Activated CD4-positive, CD25-positive, alpha-beta regulatory T cell treated with anti-CD3 and anti-CD28 coated beads, Interleukin-2, amount 50 U/mL, for 16 hours (primary cell): ENCODE results near the gene CACNG8.
A peak's percentile ranks its signal among the peaks of the same experiment; 100 is the strongest.

ENCODE experiments used
- DNase-seq: peaks from one replicate; pipeline ENCODE4 v3.0.0-alpha.2; 2020; ENCODE audit warnings: low read depth, low spot score

CACNG8 gene

DNA sequence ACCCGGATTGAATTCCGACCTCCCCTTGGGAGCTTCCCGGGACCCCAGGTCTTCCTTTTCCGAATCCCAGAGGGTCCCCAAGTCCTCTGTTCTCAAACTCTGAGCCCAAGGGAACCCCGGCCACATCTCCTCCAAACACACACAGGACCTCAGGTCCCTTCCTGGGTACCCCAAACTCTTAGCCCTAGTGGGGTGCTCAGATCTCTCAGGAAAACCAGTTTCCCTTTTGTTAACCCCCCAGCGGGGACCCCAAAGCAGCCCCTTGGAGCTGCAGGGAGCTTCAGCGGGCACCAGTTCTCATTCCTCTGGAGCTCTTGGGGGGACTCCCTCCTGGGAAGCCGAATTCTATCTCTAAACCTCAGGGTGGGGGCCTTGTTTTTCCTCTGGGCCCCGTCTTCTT lies 29.5 kb downstream of the CACNG8 start:
- DNase-seq, result no peak

DNA sequence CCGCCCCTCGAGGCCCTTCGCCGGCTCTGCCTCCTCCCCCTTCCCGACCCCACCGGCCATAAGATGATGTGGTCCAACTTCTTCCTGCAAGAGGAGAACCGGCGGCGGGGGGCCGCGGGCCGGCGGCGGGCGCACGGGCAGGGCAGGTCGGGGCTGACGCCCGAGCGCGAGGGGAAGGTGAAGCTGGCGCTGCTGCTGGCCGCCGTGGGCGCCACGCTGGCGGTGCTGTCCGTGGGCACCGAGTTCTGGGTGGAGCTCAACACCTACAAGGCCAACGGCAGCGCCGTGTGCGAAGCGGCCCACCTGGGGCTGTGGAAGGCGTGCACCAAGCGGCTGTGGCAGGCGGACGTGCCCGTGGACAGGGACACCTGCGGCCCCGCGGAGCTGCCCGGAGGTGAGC lies 30.1 kb downstream of the CACNG8 start:
- DNase-seq, result no peak

DNA sequence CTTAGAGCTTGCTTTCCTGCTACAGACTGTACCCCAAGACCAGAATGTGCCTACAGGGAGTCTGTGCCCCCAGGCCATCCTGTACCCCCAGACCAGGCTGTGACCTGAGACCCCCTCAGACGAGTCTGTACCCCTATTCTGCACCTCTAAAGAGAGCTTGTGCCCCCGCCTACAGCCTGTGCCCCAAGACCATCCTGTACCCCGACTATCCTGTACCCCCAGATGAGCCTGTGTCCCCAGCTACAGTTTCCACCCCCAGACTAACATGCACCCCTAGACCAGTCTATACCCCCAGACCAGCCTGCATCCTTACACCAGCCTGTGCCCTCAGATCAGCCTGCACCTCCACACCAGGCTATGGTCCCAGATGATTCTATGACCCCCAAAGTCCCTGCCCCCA lies 30.7 kb downstream of the CACNG8 start:
- no peak for DNase-seq

DNA sequence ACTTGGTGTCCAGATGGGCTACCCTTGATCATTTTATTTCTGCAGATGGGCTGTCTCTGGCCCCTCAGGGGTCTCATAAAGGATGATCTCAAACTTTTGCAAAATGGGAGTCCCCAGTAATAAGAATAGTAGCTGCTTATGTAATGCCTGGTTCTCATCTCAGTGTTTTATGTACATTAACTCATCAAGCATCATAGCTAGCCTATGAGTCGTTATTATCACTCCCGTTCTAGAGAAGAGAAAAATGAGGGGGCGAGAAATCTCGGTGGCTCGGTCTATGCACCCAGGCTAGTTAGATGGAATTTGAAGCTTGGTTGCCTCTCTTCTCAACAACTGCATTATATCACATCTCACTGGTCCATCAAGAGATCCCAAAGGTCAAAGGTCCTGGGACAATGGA lies 32.1 kb downstream of the CACNG8 start:
- no peak for DNase-seq

DNA sequence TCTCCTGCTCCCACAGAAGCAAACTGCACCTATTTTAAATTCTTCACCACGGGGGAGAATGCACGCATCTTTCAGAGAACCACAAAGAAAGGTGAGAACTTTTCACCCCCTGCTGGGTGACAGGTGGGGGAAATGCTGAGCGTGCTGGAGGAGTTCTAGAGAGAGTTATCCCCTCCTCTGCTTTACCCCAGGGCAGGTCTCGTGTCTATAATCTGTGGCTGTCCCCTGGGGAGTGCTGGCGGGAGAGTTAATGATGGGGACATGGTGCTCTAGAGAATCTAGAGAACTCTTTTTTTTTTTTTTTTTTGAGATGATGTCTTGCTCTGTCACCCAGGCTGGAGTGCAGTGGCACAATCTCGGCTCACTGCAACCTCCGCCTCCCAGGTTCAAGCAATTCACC lies 35.5 kb downstream of the CACNG8 start:
- no peak for DNase-seq

DNA sequence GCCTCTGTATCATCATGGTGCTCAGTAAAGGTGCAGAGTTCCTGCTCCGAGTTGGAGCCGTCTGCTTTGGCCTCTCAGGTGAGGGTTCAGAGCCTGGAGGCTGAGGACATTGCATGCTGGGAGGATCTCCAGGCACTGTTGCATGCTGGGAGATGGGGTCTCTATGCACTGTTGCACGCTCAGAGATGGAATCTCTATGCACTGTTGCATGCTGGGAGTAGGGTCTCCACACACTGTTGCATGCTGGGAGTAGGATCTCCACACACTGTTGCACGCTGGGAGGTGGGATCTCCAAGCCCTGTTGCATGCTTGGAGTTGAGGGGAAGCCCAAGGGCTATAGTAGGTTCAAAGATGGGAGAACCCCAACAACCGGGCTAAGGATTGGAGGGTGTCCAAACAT lies 37.0 kb downstream of the CACNG8 start:
- no peak for DNase-seq

DNA sequence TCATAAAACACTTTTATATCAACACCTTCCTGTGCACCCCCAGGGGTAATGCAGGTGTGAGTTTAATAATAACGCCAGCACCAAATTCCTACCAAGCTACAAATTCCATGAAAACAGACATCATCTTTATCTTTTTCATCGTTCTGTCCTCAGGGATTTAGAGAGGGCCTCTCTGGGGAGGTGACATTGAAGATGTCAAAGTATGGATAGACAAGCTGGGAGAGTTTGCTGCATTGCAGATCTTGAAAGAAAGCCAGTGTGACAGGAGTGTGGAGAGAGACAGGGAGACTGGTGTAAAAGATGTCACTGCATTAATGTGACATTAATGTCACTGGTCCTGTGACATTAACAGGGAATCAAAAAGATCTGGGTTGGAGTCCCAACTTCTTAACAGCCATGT lies 38.8 kb downstream of the CACNG8 start:
- no peak for DNase-seq

DNA sequence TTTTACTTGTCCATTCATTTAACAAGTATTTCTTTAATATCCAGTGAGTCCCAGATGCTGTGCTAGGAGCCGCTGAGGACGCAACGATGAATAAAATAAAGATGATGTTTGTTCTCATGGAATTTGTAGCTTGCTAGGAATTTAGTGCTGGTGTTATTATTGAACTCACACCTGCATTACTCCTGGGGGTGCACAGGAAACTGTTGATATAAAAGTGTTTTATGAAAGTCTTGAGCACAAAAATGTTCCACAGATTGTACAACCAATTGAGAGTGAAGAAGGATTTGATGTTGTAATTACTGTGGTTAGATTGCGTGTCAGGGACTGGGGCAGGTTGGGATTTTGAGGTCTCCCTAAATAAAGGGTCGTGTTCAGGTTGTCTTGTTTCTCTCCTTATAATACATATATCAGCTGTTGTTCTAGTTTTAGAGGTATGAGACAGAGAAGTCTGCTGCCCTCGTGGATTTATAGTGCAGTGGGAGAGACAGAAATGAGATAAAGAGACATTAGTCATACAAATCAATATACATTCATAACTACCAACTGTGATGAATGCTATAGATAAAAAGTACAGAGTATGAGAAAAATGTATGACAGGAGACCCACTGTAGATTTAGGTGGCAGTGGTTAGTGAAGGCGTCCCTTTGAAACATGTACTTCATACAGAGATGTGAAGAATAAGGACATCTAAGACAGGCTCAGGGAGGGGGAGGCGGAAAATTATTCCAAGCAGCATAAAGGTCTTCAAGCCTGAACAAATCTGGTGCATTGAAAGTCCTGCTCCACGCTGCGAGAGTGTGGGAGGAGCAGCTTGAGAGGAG lies 40.0 kb downstream of the CACNG8 start:
- no peak for DNase-seq

DNA sequence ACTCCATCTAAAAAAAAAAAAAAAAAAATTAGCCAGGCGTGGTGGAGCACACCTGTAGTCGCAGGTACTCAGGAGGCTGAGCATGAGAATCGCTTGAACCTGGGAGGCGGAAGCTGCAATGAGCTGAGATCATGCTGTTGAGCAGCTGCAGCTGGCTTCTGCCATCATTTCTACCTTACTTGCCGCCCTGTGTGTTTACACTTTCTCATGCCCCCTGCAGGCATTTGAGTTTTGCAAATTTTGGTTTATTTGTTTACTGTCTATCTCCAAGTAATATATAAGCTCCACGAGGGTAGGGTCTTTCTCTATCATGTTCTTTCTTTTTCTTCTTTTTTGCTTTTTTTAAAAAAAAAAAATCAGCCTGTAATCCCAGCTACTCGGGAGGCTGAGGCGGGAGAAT lies 46.7 kb downstream of the CACNG8 start:
- no peak for DNase-seq

DNA sequence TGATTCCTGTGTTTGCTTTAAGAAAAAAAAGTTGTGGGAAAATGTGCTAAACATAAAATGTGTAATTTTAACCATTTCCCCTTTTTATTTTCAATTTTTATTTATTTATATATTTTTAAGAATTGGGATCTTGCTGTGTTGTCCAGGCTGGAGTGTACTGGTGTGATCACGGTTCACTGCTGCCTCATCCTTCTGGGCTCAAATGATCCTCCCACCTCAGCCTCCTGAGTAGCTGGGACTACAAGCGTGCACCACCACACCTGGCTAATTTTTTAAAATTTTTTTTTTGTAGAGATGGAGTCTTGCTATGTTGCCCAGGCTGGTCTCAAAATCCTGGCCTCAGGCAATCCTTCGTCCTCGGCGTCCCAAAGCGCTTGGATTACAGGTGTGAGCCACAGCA lies 47.7 kb downstream of the CACNG8 start:
- no peak for DNase-seq

DNA sequence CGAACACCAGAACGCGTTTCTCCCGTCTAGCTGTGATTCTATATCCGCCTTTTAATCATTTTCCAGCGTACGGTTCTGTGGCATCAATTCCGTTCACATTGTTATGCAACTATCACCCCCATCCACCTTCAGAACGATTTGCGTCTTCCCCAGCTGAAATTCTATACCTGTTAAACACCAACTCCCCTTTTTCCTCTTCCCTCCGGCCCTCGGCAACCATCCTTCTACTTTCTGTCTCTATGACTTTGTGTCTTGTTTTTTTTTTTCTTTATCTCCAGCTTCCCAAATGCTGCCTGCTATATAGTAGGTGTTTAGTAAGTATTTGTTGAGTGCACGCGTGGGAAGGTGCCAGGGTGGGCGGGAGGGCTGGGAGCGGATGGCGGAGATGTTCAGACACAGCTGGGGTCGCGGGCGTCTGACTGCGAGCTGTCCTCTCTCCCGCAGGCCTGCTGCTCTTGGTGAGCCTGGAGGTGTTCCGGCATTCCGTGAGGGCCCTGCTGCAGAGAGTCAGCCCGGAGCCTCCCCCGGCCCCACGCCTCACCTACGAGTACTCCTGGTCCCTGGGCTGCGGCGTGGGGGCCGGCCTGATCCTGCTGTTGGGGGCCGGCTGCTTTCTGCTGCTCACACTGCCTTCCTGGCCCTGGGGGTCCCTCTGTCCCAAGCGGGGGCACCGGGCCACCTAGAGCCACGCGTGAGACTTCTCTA lies 48.9 kb downstream of the CACNG8 start:
- no peak for DNase-seq

DNA sequence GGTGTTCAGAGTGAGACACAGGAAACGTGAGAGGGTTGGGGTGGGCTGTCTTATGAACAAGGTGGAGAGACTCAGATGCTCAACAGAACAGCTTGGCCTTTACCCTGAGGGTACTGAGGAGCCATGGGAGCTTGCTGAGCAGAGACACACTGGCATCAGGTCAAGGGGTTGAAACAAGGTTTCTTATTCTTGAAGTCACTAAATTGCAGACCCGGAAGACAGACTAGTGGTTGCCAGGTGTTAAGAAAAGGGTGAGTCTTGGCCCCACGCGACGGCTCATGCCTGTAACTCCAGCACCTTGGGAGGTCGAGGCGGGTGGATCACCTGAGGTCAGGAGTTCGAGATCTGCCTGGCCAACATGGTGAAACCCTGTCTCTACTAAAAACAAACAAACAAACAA lies 51.1 kb downstream of the CACNG8 start:
- no peak for DNase-seq

DNA sequence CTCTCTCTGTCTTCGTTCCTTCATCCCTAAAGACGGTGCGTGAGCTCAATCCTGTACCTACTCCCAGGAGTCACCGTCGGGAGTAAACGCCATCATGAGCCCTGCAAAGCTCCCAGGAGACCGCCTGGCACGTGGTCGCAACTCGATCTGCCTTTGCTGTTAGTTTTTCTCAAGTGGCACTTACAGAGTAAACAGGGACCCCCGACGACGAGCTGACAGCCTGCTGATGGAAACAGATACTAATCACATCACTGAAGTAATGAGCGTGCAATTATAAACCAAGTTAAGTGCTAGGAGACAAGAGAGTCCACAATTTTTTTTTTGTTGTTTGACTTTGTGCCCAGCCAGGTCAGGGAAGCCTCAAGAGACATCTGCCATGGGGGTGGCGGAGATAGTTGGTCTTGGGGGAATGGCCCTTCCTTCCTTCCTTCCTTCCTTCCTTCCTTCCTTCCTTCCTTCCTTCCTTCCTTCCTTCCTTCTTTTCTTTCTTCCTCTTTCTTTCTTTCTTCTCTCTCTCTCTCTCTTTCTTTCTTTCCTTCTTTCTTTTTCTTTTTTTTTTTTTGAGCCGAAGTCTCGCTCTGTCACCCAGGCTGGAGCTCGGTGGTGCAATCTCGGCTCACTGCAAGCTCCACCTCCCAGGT lies 52.3 kb downstream of the CACNG8 start:
- no peak for DNase-seq

DNA sequence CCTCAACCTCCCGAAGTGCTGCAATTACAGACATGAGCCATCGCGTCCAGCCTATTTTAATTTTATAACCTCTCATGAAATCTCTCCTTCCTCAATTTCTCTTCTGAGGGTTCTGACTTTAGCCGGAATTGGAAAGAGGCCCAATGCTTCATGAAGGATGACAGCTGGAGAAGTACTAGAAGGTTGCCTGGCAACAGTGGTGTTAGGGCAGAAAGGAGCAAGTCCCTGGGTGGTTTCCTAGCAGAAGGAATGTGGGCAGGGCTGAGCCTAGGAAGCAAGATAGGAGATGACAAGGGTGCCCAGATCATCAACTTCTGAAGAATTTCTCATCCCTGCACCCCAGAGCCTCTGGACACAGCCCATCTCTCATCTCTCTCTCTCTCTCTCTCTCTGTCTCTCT lies 54.5 kb downstream of the CACNG8 start:
- no peak for DNase-seq

DNA sequence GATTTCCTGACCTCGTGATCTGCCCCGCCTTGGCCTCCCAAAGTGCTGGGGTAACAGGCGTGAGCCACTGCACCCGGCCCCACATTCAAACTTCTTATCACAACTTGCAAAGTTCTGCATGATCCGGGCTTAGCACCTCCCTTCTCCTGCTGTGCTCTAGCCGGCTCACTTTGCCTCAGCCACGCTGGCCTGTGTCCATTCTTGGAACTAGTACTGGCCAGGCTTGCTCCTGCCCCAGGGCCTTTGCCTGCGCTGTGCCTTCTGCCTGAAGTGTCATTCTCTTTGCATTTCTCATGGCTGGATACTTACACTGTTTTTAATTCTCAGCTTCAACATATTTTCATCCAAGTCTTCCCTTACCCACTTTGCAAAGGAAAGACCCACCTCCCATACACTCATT lies 58.6 kb downstream of the CACNG8 start:
- DNase-seq, result no peak

DNA sequence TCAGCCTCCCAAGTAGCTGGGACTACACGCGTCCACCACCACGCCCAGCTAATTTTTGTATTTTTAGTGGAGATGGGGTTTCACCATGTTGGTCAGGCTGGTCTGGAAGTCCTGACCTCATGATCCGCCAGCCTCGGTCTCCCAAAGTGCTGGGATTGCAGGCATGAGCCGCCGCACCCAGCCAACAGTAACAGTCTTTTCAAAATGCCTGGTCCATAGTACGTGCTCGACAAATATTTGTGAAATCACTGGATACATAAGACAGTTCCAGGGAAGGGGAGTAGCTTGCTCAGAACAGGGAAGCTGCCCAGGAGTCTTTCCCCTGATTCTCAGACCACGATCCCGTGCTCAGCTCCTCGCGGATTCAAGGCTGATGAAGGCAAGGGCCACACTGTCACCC lies 59.2 kb downstream of the CACNG8 start:
- DNase-seq, result no peak

DNA sequence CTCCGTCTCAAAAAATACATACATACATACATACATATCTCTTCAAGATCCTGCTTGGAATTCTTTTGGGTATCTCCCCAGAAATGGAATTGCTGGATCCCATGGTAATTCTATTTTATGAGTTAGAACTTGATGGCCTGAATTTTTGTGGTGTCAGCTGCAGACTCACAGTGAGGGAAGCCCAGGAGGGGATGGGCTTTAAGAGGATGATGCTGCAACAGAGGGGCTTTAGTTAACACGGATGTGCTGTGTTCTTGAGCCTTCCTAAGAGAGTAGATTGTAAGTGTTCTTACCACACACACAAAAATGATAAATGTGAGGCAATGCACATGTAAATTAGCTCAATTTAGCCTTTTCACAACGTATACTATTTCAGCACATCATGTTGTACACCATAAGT lies 60.5 kb downstream of the CACNG8 start:
- no peak for DNase-seq

DNA sequence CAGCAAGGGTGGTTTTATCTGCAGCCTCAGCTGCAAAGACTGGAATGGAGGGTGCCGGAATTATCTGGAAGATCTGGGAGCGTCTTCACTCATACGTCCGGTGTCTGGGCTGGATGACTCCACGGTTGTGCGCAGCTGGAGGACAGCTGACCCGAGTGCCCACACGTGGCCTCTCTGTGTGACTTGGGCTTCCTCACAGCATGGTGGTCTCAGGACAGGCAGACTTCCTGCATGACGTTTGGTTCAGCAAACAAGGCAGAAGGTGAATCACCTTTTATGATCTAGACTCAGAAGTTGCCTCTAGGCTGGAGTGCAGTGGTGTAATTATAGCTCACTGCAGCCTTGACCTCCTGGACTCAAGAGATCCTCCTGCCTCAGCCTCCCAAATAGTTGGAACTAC lies 61.9 kb downstream of the CACNG8 start:
- DNase-seq, result no peak

DNA sequence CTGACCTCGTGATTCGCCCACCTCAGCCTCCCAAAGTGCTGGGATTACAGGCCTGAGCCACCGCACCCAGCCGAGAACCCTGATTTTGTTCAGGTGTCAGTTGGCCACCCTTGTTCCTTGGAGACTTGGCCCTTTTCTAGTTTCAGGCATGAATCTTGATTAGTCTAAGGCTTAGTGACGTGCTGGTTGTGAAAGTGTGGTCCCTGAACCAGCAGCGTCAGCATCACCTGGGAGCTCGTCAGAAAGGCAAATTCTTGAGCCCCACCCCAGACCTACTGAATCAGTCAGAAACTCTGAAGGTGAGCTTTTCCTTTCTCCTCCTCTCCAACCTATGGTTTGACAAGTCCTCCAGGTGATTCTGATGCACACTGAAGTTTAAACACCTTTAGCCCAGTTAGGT lies 63.9 kb downstream of the CACNG8 start:
- no peak for DNase-seq

DNA sequence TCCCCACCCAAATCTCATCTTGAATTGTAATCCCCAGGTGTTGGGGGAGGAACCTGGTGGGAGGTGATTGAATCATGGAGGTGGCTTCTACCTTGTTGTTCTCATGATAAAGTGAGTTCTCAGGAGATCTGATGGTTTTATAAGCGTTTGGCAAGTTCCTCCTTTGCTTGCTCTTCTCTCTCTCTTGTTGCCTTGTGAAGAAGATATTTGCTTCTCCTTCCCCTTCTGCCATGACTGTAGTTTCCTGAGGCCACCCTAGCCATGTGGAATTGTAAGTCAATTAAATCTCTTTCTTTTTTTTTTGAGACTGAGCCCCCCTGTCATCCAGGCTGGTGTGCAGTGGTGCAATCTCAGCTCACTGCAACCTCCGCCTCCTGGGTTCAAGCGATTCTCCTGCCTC lies 66.6 kb downstream of the CACNG8 start:
- DNase-seq, result no peak

DNA sequence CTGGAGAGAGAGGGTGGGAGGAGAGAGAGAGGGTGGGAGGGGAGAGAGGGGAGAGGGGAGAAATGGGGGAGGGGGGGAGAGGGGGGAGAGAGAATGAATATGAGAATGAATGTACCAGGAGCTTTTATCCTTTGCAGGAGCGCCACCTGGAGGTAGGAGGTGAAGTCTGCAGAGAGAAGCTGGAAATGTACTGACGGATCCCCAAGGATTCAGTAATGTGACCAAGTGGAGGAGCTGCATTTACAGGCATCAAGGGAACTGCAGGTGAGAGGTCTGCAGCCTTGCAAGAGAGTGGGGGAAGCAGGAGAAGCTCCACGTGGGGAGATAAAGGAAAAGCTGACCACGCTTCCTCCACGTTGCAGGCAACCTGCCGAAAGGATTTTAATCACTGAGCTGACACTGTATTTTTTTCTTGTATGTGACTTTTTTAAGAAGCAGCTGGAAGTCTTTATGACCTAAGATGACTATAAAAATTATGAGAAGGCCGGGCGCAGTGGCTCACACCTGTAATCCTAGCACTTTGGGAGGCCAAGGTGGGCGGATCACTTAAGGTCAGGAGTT lies 67.3 kb downstream of the CACNG8 start:
- peak; percentile 30 for DNase-seq

DNA sequence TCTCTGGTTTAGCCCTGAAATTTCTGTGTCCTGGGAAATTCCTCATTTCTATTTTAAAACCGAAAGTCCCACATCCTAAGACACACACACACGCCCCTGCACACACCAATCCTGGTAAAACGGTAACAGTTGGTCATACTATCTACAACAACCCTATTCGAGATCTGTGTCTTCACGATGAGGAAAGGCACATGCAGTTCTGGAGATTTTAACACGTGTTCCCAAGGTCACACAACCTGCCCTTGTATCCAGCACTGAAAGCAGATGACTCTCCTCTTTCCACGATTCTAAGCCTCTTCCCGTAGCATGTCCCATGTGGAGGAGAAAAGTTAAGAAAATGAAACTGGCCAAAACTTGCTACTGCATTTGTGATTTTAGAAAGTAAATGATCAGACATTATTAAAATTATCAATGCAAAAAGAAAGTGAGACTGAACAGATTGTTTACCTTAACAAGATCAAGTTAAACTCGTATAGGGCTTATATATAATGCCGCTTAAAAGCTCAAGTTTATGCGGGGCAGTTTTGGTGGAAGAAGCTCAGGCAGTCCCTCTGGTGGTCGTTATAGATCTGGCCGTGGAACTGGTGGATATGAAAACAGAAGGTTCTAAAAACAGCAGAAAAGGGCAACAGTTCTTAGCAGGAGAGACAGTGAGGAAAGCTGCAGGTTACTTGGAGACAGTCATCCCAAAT lies 68.3 kb downstream of the CACNG8 start:
- DNase-seq, result no peak
